Endothelial cell of umbilical vein (primary cell): ENCODE results near the gene USF2. TPM values are rescaled to one million over a fixed set of nuclear protein-coding genes. Genes with fewer than 3 reads are reported as not detected.

Experiments used
- BruUV-seq: library from RNA; stranded (reverse); fragments of 400-500 nt; replicated peaks from 2 replicates; lab custom pipeline; 2021; lab: Mats Ljungman, UMichigan
- CTCF ChIA-PET: fragments of 300-600, 350-600 bp; sonication (Branson Sonifier 250); formaldehyde crosslinking; loops from one replicate; lab custom pipeline; 2021; ENCODE audit warnings: antibody characterized with exemption, inconsistent platforms; lab: Charles Lee
- POLR2A ChIA-PET: fragments of 300-600, 350-600 bp; sonication (Branson Sonifier 250); formaldehyde crosslinking; loops from one replicate; lab custom pipeline; 2021; ENCODE audit warnings: antibody characterized with exemption, inconsistent platforms; lab: Charles Lee
- DNase-seq: peaks from one replicate; pipeline ENCODE4 v3.0.0-alpha.2; 2011; ENCODE audit warnings: low read depth, low spot score
- FAIRE-seq: peaks from 2 replicates; lab custom pipeline; 2011; peaks lifted over from hg19 to GRCh38; lab: Jason Lieb, UNC
- H2AFZ ChIP-seq: 2 replicates; pipeline ENCODE4 v1.6.0; 2012; ENCODE audit warnings: low read depth, low read length, control low read depth, inconsistent platforms
- H3K27ac ChIP-seq: 2 replicates; pipeline ENCODE4 v1.5.1; 2011; ENCODE audit warnings: low read depth, mild to moderate bottlenecking, control low read depth, low read length, moderate library complexity; ENCODE audit not compliant: insufficient read depth
- H3K27me3 ChIP-seq, 2 experiments: 2 replicates each; pipeline versions ENCODE4 v1.6.0 to v1.6.1; 2011; ENCODE audit warnings: low read length in 2 of 2, mixed read lengths in 1 of 2; ENCODE audit not compliant: control insufficient read depth in 2 of 2, insufficient read depth in 2 of 2
- H3K36me3 ChIP-seq, 2 experiments: 2 replicates in 1 of 2; 3 replicates in 1 of 2; pipeline ENCODE4 v1.5.1; 2011; ENCODE audit warnings: low read length in 2 of 2, mild to moderate bottlenecking in 1 of 2, moderate library complexity in 1 of 2; ENCODE audit not compliant: control insufficient read depth in 2 of 2, insufficient read depth in 2 of 2; ENCODE audit errors: extremely low read depth in 1 of 2
- H3K4me1 ChIP-seq: 3 replicates; pipeline ENCODE4 v1.5.1; 2011; ENCODE audit warnings: mild to moderate bottlenecking, low read length; ENCODE audit not compliant: control insufficient read depth, insufficient read depth; ENCODE audit errors: extremely low read depth
- H3K4me2 ChIP-seq: 2 replicates; pipeline ENCODE4 v1.6.1; 2011; ENCODE audit warnings: low read length, control low read depth, mixed read lengths; ENCODE audit not compliant: insufficient read depth
- H3K4me3 ChIP-seq, 3 experiments: fragments of 200-600 bp in 1 of 3; sonication (generic), shearing (Covaris generic) in 1 of 3; replicated peaks in 1 of 3; 2 replicates each; pipeline ENCODE4 v1.5.1; 2011 to 2016; ENCODE audit warnings: control low read depth in 3 of 3, low read length in 3 of 3, mild to moderate bottlenecking in 2 of 3, inconsistent platforms in 1 of 3, low read depth in 1 of 3, moderate library complexity in 1 of 3; ENCODE audit not compliant: insufficient read depth in 1 of 3
- H3K79me2 ChIP-seq: 2 replicates; pipeline ENCODE4 v1.6.0; 2012; ENCODE audit warnings: low read length, inconsistent platforms; ENCODE audit not compliant: control insufficient read depth, insufficient read depth
- H3K9ac ChIP-seq: replicated peaks from 2 replicates; pipeline ENCODE3; 2011; ENCODE audit warnings: low read length, control low read depth; ENCODE audit not compliant: insufficient read depth; ENCODE audit errors: extremely low read depth
- H3K9me1 ChIP-seq: replicated peaks from 3 replicates; pipeline ENCODE4 v1.6.0; 2011; ENCODE audit warnings: mild to moderate bottlenecking, low read length; ENCODE audit not compliant: control insufficient read depth, insufficient read depth; ENCODE audit errors: extremely low read depth
- H3K9me3 ChIP-seq: replicated peaks from 2 replicates; pipeline ENCODE4 v1.5.1; 2012; ENCODE audit warnings: low read length, inconsistent platforms; ENCODE audit not compliant: control insufficient read depth, insufficient read depth
- H4K20me1 ChIP-seq: replicated peaks from 2 replicates; pipeline ENCODE3; 2011; ENCODE audit warnings: mild to moderate bottlenecking, low read length; ENCODE audit not compliant: control insufficient read depth, insufficient read depth; ENCODE audit errors: extremely low read depth
- CTCF ChIP-seq, 2 donors: IDR thresholded peaks; 1 replicate in 1 of 2; 2 replicates in 1 of 2; pipeline ENCODE4 v1.5.1; 2011; ENCODE audit warnings: low read length in 2 of 2, mild to moderate bottlenecking in 2 of 2, moderate library complexity in 2 of 2, control low read depth in 1 of 2, inconsistent platforms in 1 of 2, low read depth in 1 of 2; ENCODE audit not compliant: insufficient read depth in 1 of 2; ENCODE audit errors: extremely low read depth in 1 of 2
- EZH2 ChIP-seq: IDR thresholded peaks from 2 replicates; pipeline ENCODE4 v1.6.1; 2012; ENCODE audit warnings: borderline replicate concordance, low read depth, mild to moderate bottlenecking, moderate library complexity, low read length, inconsistent platforms; ENCODE audit not compliant: severe bottlenecking
- FOS ChIP-seq: IDR thresholded peaks from 2 replicates; pipeline ENCODE4 v1.6.1; 2011; ENCODE audit warnings: mild to moderate bottlenecking, low read length, moderate library complexity, borderline replicate concordance; ENCODE audit not compliant: insufficient read depth
- GATA2 ChIP-seq: IDR thresholded peaks from 2 replicates; pipeline ENCODE4 v1.7.0; 2011; ENCODE audit warnings: low read depth, mild to moderate bottlenecking, moderate library complexity, mixed read lengths, low read length; ENCODE audit not compliant: insufficient read length, insufficient read depth
- JUN ChIP-seq: IDR thresholded peaks from 2 replicates; pipeline ENCODE4 v1.6.1; 2011; ENCODE audit warnings: borderline replicate concordance, low read depth; ENCODE audit not compliant: insufficient read length, insufficient read depth
- MAX ChIP-seq: IDR thresholded peaks from 2 replicates; pipeline ENCODE4 v1.6.1; 2011; ENCODE audit not compliant: insufficient read depth, insufficient read length
- MYC ChIP-seq: IDR thresholded peaks from one replicate; pipeline ENCODE4 v1.6.1; 2011; ENCODE audit warnings: mild to moderate bottlenecking, low read depth, low read length
- POLR2A ChIP-seq: IDR thresholded peaks from 2 replicates; pipeline ENCODE4 v1.6.1; 2012; ENCODE audit warnings: low read depth, mild to moderate bottlenecking, control low read depth, low read length
- POLR2AphosphoS5 ChIP-seq: IDR thresholded peaks from 2 replicates; pipeline ENCODE4 v1.6.1; 2012; ENCODE audit warnings: low read depth, mild to moderate bottlenecking, control low read depth, low read length, moderate library complexity; ENCODE audit not compliant: insufficient read depth
- dilution Hi-C: fragments of 300-500 bp; cut with MboI; formaldehyde crosslinking; loops from one replicate; pipeline ENCODE4 v1.15.0; 2019; ENCODE audit warnings: low sequenced_read_pairs; ENCODE audit not compliant: extremely low pct_ligation_motif_present
- intact Hi-C: fragments of 100-400 bp; cut with micrococcal nuclease; formaldehyde crosslinking; loops from one replicate; pipeline ENCODE4 v1.10.0; 2022
- polyA plus RNA-seq, 4 experiments: library from polyadenylated mRNA; depleted of rRNA in 3 of 4; stranded (reverse) in 3 of 4; unstranded in 1 of 4; fragments of >200 nt; gene quantifications; 2 replicates each; pipeline versions ENCODE4 v1.2.1 to v1.2.3, GENCODE V29; 2011 to 2012; ENCODE audit warnings: missing spikeins in 1 of 4
- total RNA-seq: library from RNA; stranded (reverse); gene quantifications from 2 replicates; pipeline ENCODE4 v1.2.3, GENCODE V29; 2021

Gene USF2
- total and polyA plus RNA-seq, 2 donors (not counting 3 experiments of a cell fraction or from before 2014, with no cell fraction given): 75.0 to 76.8 TPM

- H2AFZ ChIP-seq: no peak overlapping the region
- no peaks in the 10 kb centered on the region for H3K79me2 ChIP-seq
- ChIA-PET CTCF (no interaction called here), POLR2A (no interaction called here)
- dilution Hi-C loops (no loop called here), intact Hi-C loops (no loop called here)
- no peak overlapping the region for H3K4me3 ChIP-seq
- no peaks in the 10 kb centered on the region for H3K9me3 ChIP-seq
- H4K20me1 ChIP-seq: no peaks in the 10 kb centered on the region
- TF ChIP-seq POLR2AphosphoS5: no peak
- no peak for TF ChIP-seq EZH2
- TF ChIP-seq CTCF (IDR thresholded peaks at IDR 0.05; ENCODE audit: extremely low read depth in 1 of 2, insufficient read depth in 1 of 2, low read depth in 1 of 2, low read length in 2 of 2): no peak
- no peak for TF ChIP-seq FOS
- TF ChIP-seq MAX: no peak
- no peak for TF ChIP-seq MYC
- no peak for TF ChIP-seq JUN
- TF ChIP-seq POLR2A: no peak
- no peak for TF ChIP-seq GATA2
- no peaks in the 10 kb centered on the region for H3K36me3 ChIP-seq
- no peaks in the 10 kb centered on the region for H3K4me1 ChIP-seq
- FAIRE-seq (no peak), DNase-seq (no peak)
- no peaks in the 10 kb centered on the region for H3K9me1 ChIP-seq
- no peak overlapping the region for H3K4me2 ChIP-seq
- H3K27ac ChIP-seq: no peak overlapping the region
- H3K9ac ChIP-seq: no peak overlapping the region
- peaks cover 3 to 5% of the 10 kb centered on the region in 2 experiments for H3K27me3 ChIP-seq
- no TSS peak for BruUV-seq
These were observed 60.6 kb downstream of the USF2 start for GRCh38 chr19:35329323-35329722.

Other genes with a start within 250 kb of the USF2 start
- gene SCN1B, start 238.5 kb upstream of the USF2 start, total RNA-seq: 14.2 and 15.8 TPM in 2 replicates
- 11.2 and 14.0 TPM in 2 replicates for gene SCN1B, start 238.5 kb upstream of the USF2 start, polyA plus RNA-seq
- 0.23 TPM in 1 of 2 replicates, not detected in the other for gene HPN, start 227.2 kb upstream of the USF2 start, total RNA-seq
- 0.05 and 0.10 TPM in 2 replicates for gene HPN, start 227.2 kb upstream of the USF2 start, polyA plus RNA-seq
- gene FXYD3, start 153.1 kb upstream of the USF2 start, total RNA-seq: not detected in 2 replicates
- not detected in 2 replicates for gene FXYD3, start 153.1 kb upstream of the USF2 start, polyA plus RNA-seq
- gene LGI4, start 133.9 kb upstream of the USF2 start, total RNA-seq: not detected in 2 replicates
- gene LGI4, start 133.9 kb upstream of the USF2 start, polyA plus RNA-seq: not detected in 2 replicates
- gene FXYD1, start 130.1 kb upstream of the USF2 start, total RNA-seq: not detected in 2 replicates
- not detected in 2 replicates for gene FXYD1, start 130.1 kb upstream of the USF2 start, polyA plus RNA-seq
- not detected in 2 replicates for gene FXYD7, start 125.7 kb upstream of the USF2 start, total RNA-seq
- gene FXYD7, start 125.7 kb upstream of the USF2 start, polyA plus RNA-seq: 0.40 TPM in 1 of 2 replicates, not detected in the other
- 219 and 223 TPM in 2 replicates for gene FXYD5, start 114.2 kb upstream of the USF2 start, total RNA-seq
- gene FXYD5, start 114.2 kb upstream of the USF2 start, polyA plus RNA-seq: 290 and 387 TPM in 2 replicates
- gene FAM187B, start 40.2 kb upstream of the USF2 start, total RNA-seq: not detected in 2 replicates
- gene FAM187B, start 40.2 kb upstream of the USF2 start, polyA plus RNA-seq: not detected in 2 replicates
- gene LSR, start 20.0 kb upstream of the USF2 start, total RNA-seq: 0.74 and 1.0 TPM in 2 replicates
- 0.76 and 0.94 TPM in 2 replicates for gene LSR, start 20.0 kb upstream of the USF2 start, polyA plus RNA-seq
- gene HAMP, start 13.6 kb downstream of the USF2 start, total RNA-seq: 0.15 TPM in 1 of 2 replicates, not detected in the other
- gene HAMP, start 13.6 kb downstream of the USF2 start, polyA plus RNA-seq: not detected in 2 replicates
- gene MAG, start 23.2 kb downstream of the USF2 start, total RNA-seq: not detected in 2 replicates
- gene MAG, start 23.2 kb downstream of the USF2 start, polyA plus RNA-seq: not detected in 2 replicates
- not detected in 2 replicates for gene CD22, start 60.2 kb downstream of the USF2 start, total RNA-seq
- not detected in 2 replicates for gene CD22, start 60.2 kb downstream of the USF2 start, polyA plus RNA-seq
- not detected in 2 replicates for gene FFAR1, start 78.9 kb downstream of the USF2 start, total RNA-seq
- gene FFAR1, start 78.9 kb downstream of the USF2 start, polyA plus RNA-seq: not detected in 2 replicates
- not detected in 2 replicates for gene FFAR3, start 89.5 kb downstream of the USF2 start, total RNA-seq
- not detected in 2 replicates for gene FFAR3, start 89.5 kb downstream of the USF2 start, polyA plus RNA-seq
- gene GPR42, start 102.1 kb downstream of the USF2 start, total RNA-seq: not detected in 2 replicates
- gene GPR42, start 102.1 kb downstream of the USF2 start, polyA plus RNA-seq: not detected in 2 replicates
- not detected in 2 replicates for gene FFAR2, start 179.3 kb downstream of the USF2 start, total RNA-seq
- not detected in 2 replicates for gene FFAR2, start 179.3 kb downstream of the USF2 start, polyA plus RNA-seq
- gene KRTDAP, start 221.5 kb downstream of the USF2 start, total RNA-seq: not detected in 2 replicates
- not detected in 2 replicates for gene KRTDAP, start 221.5 kb downstream of the USF2 start, polyA plus RNA-seq
- gene DMKN, start 244.7 kb downstream of the USF2 start, total RNA-seq: not detected in 2 replicates
- not detected in 2 replicates for gene DMKN, start 244.7 kb downstream of the USF2 start, polyA plus RNA-seq